Measurements from ENCODE around the gene MCF2L2. TPM values are rescaled to one million over a fixed set of nuclear protein-coding genes. Genes with fewer than 3 reads are reported as not detected.

Gene MCF2L2
- total and polyA plus RNA-seq, 2 of the 13 experiments (the other 11 are each of a cell fraction or from before 2014, with no cell fraction given) = not detected

DNA sequence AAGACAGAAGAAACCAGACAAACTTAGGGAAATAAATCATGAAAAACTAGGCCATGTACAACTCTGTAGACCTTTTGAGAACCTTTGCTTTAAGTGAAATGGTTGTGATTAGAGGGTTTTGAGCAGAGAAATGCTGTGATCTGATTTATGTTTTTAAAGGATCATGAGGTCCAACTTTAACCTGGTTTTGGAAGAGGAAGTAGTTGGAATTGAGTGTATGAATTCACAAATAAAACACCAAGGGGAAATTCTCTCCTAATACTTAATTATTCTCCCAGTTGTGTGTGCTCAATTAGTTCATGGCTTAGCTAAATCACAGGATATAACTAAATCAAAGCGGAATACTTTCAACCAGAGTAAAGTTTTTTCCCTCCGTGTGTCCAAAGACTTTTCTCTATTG is 45.5 kb upstream of the MCF2L2 start:
- no TSS peak for BruUV-seq (replicated peaks)
- WGBS (ENCODE audit: low lambda C conversion rate) = 62% methylated on average over 2 of the region's 2 CpGs
- no peaks in the 10 kb centered on the region for H3K36me3 ChIP-seq (replicated peaks in 1 of 2; ENCODE audit: control insufficient read depth in 1 of 2, insufficient read depth in 2 of 2, low read length in 2 of 2)
- H3K9ac ChIP-seq (ENCODE audit: insufficient read depth, low read depth, low read length) = no peak overlapping the region
- ATAC-seq = no peak
- TF ChIP-seq ATF1 (CRISPR knock-in tag; IDR thresholded peaks at IDR 0.05) (no peak), CHD4 (IDR thresholded peaks at IDR 0.05; ENCODE audit: borderline replicate concordance, low read length) (no peak), ZSCAN12 (CRISPR knock-in tag; IDR thresholded peaks at IDR 0.05) (no peak), TAF15 (IDR thresholded peaks at IDR 0.05; ENCODE audit: low read depth, low read length, poor library complexity, severe bottlenecking) (no peak), TSC22D2 (CRISPR knock-in tag; IDR thresholded peaks at IDR 0.05; ENCODE audit: borderline replicate concordance) (no peak), ZC3H13 (CRISPR knock-in tag; IDR thresholded peaks at IDR 0.05) (no peak), EHMT2 (IDR thresholded peaks at IDR 0.05; ENCODE audit: borderline replicate concordance, low read depth, low read length) (no peak), NR2F1 (CRISPR knock-in tag; IDR thresholded peaks at IDR 0.05) (no peak), DNMT1 (CRISPR knock-in tag; IDR thresholded peaks at IDR 0.05) (no peak), TEAD2 (CRISPR knock-in tag; IDR thresholded peaks at IDR 0.05) (no peak), ZNF616 (CRISPR knock-in tag; IDR thresholded peaks at IDR 0.05; ENCODE audit: low read depth) (no peak), FOSL1 (CRISPR knock-in tag; IDR thresholded peaks at IDR 0.05; ENCODE audit: borderline replicate concordance) (no peak), PHF20 (CRISPR knock-in tag; IDR thresholded peaks at IDR 0.05) (no peak), HDAC6 (IDR thresholded peaks at IDR 0.05; ENCODE audit: low read depth, low read length) (no peak), ZBTB42 (CRISPR knock-in tag; IDR thresholded peaks at IDR 0.05) (no peak), ZNF264 (CRISPR knock-in tag; IDR thresholded peaks at IDR 0.05) (no peak)
- TF ChIP-seq, protein P1, sequence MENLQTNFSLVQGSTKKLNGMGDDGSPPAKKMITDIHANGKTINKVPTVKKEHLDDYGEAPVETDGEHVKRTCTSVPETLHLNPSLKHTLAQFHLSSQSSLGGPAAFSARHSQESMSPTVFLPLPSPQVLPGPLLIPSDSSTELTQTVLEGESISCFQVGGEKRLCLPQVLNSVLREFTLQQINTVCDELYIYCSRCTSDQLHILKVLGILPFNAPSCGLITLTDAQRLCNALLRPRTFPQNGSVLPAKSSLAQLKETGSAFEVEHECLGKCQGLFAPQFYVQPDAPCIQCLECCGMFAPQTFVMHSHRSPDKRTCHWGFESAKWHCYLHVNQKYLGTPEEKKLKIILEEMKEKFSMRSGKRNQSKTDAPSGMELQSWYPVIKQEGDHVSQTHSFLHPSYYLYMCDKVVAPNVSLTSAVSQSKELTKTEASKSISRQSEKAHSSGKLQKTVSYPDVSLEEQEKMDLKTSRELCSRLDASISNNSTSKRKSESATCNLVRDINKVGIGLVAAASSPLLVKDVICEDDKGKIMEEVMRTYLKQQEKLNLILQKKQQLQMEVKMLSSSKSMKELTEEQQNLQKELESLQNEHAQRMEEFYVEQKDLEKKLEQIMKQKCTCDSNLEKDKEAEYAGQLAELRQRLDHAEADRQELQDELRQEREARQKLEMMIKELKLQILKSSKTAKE (CRISPR knock-in tag; IDR thresholded peaks at IDR 0.05; ENCODE audit: borderline replicate concordance) = no peak
- TF ChIP-seq, protein P2, sequence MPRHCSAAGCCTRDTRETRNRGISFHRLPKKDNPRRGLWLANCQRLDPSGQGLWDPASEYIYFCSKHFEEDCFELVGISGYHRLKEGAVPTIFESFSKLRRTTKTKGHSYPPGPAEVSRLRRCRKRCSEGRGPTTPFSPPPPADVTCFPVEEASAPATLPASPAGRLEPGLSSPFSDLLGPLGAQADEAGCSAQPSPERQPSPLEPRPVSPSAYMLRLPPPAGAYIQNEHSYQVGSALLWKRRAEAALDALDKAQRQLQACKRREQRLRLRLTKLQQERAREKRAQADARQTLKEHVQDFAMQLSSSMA (CRISPR knock-in tag; IDR thresholded peaks at IDR 0.05) = no peak
- TF ChIP-seq, protein P3, sequence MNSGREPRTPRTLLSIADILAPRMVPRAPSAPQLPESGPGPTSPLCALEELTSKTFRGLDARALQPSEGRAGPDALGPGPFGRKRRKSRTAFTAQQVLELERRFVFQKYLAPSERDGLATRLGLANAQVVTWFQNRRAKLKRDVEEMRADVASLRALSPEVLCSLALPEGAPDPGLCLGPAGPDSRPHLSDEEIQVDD (CRISPR knock-in tag; IDR thresholded peaks at IDR 0.05; ENCODE audit: borderline replicate concordance) = no peak
- in situ Hi-C loops (cut with HindIII; ENCODE audit: extremely low pct_ligation_motif_present, low pct_unique_long_range_greater_than_20kb) = no loop called here
- no peak overlapping the region for H3K4me2 ChIP-seq (ENCODE audit: low read depth, low read length)
- H4K20me1 ChIP-seq (ENCODE audit: insufficient read depth, low read length) = no peaks in the 10 kb centered on the region
- H3K27ac ChIP-seq (ENCODE audit: extremely low read length, insufficient read depth, low read length) = no peak overlapping the region
- no peak overlapping the region for H3K4me3 ChIP-seq (replicated peaks in 1 of 3; ENCODE audit: insufficient read depth in 1 of 3, low read depth in 2 of 3, low read length in 3 of 3)
- ChIA-PET POLR2A (no interaction called here), CTCF (ENCODE audit: low intra/inter-chr PET ratio, low total read pairs) (no interaction called here)
- no peaks in the 10 kb centered on the region; a peak in 1 of 5 replicates for H3K27me3 ChIP-seq (ENCODE audit: control insufficient read depth in 1 of 2, insufficient read depth in 2 of 2, low read length in 2 of 2)
- intact Hi-C loops (cut with micrococcal nuclease; ENCODE audit: unreplicated experiment) = no loop called here
- no peak for FAIRE-seq
- no peaks in the 10 kb centered on the region for H3K9me3 ChIP-seq (ENCODE audit: low read length)
- H3K4me1 ChIP-seq (ENCODE audit: insufficient read depth, low read length) = peaks cover 3% of the 10 kb centered on the region
- no peaks in the 10 kb centered on the region for H3K79me2 ChIP-seq (ENCODE audit: insufficient read depth, low read length)
- no peak overlapping the region for H2AFZ ChIP-seq (ENCODE audit: low read length)
- DNase-seq (ENCODE audit: low spot score) = no peak

All from HepG2 (cell line).